ENCODE data around the gene P2RX7. TPM values are rescaled to one million over a fixed set of nuclear protein-coding genes. Genes with fewer than 3 reads are reported as not detected.
"Not testable (repeated sequence)": the region's sequence is repeated elsewhere in the genome, so short reads cannot be mapped to it uniquely, and the experiment has no call there.

The P2RX7 gene
- total and polyA plus RNA-seq, 9 donors = 0.78 to 2.5 (median 1.3) TPM

GRCh38 chr12:121216102-121216501, 83.4 kb downstream of the P2RX7 start:
- DNase-seq = no peak
- peaks cover 3% of the 10 kb centered on the region for H3K4me1 ChIP-seq (ENCODE audit: control insufficient read depth, insufficient read depth, low read length)
- no peaks in the 10 kb centered on the region for H3K9me3 ChIP-seq (replicated peaks; ENCODE audit: control insufficient read depth, low read depth, low read length)
- no peaks in the 10 kb centered on the region for H3K27me3 ChIP-seq (ENCODE audit: control insufficient read depth, insufficient read depth, low read length)
- no peak overlapping the region for H3K27ac ChIP-seq (ENCODE audit: low read length)
- H3K36me3 ChIP-seq (ENCODE audit: control insufficient read depth, insufficient read depth, low read length) = peaks cover 12% of the 10 kb centered on the region
- WGBS (ENCODE audit: insufficient coverage) = no CpG with 5 or more reads among the region's 4 CpGs
- H3K4me3 ChIP-seq (ENCODE audit: low read length) = no peak overlapping the region

GRCh38 chr12:121217063-121217462, 84.4 kb downstream of the P2RX7 start:
- no peak for DNase-seq
- H3K4me3 ChIP-seq (ENCODE audit: low read length) = no peak overlapping the region
- no peaks in the 10 kb centered on the region for H3K4me1 ChIP-seq (ENCODE audit: control insufficient read depth, insufficient read depth, low read length)
- peaks cover 16% of the 10 kb centered on the region for H3K36me3 ChIP-seq (ENCODE audit: control insufficient read depth, insufficient read depth, low read length)
- no peaks in the 10 kb centered on the region for H3K9me3 ChIP-seq (replicated peaks; ENCODE audit: control insufficient read depth, low read depth, low read length)
- H3K27ac ChIP-seq (ENCODE audit: low read length) = no peak overlapping the region
- H3K27me3 ChIP-seq (ENCODE audit: control insufficient read depth, insufficient read depth, low read length) = no peaks in the 10 kb centered on the region
- 78% methylated on average over 4 of the region's 8 CpGs for WGBS (ENCODE audit: insufficient coverage)

GRCh38 chr12:121217761-121218160, 85.1 kb downstream of the P2RX7 start:
- peaks cover 18% of the 10 kb centered on the region for H3K36me3 ChIP-seq (ENCODE audit: control insufficient read depth, insufficient read depth, low read length)
- WGBS (ENCODE audit: insufficient coverage) = 90% methylated on average over 3 of the region's 5 CpGs
- H3K4me3 ChIP-seq (ENCODE audit: low read length) = no peak overlapping the region
- DNase-seq = no peak
- no peaks in the 10 kb centered on the region for H3K9me3 ChIP-seq (replicated peaks; ENCODE audit: control insufficient read depth, low read depth, low read length)
- no peaks in the 10 kb centered on the region for H3K27me3 ChIP-seq (ENCODE audit: control insufficient read depth, insufficient read depth, low read length)
- no peak overlapping the region for H3K27ac ChIP-seq (ENCODE audit: low read length)
- H3K4me1 ChIP-seq (ENCODE audit: control insufficient read depth, insufficient read depth, low read length) = no peaks in the 10 kb centered on the region

- Histone ChIP-seq H3K27ac (ENCODE audit: low read length) (no peak overlapping the region), H3K4me1 (ENCODE audit: control insufficient read depth, insufficient read depth, low read length) (no peaks in the 10 kb centered on the region), H3K4me3 (ENCODE audit: low read length) (no peak overlapping the region), H3K27me3 (ENCODE audit: control insufficient read depth, insufficient read depth, low read length) (no peaks in the 10 kb centered on the region), H3K9me3 (replicated peaks; ENCODE audit: control insufficient read depth, low read depth, low read length) (no peaks in the 10 kb centered on the region), H3K36me3 (ENCODE audit: control insufficient read depth, insufficient read depth, low read length) (peaks cover 23% of the 10 kb centered on the region)
- no peak for DNase-seq
- WGBS (ENCODE audit: insufficient coverage) = 88% methylated on average over 6 of the region's 18 CpGs
Observed at GRCh38 chr12:121218588-121219352, 86.1 kb downstream of the P2RX7 start.

- Histone ChIP-seq H3K36me3 (ENCODE audit: control insufficient read depth, insufficient read depth, low read length) (peaks cover 26% of the 10 kb centered on the region), H3K27me3 (ENCODE audit: control insufficient read depth, insufficient read depth, low read length) (no peaks in the 10 kb centered on the region), H3K4me3 (ENCODE audit: low read length) (no peak overlapping the region), H3K4me1 (ENCODE audit: control insufficient read depth, insufficient read depth, low read length) (no peaks in the 10 kb centered on the region), H3K9me3 (replicated peaks; ENCODE audit: control insufficient read depth, low read depth, low read length) (no peaks in the 10 kb centered on the region), H3K27ac (ENCODE audit: low read length) (no peak overlapping the region)
- 100% methylated on average over 2 of the region's 3 CpGs for WGBS (ENCODE audit: insufficient coverage)
- DNase-seq = no peak
Observed at GRCh38 chr12:121219353-121219986, 86.8 kb downstream of the P2RX7 start.

- DNase-seq = no peak
Observed at GRCh38 chr12:121222847-121223246, 90.2 kb downstream of the P2RX7 start.

GRCh38 chr12:121223292-121224285, 90.9 kb downstream of the P2RX7 start:
- 80% methylated on average over 14 of the region's 19 CpGs for WGBS (ENCODE audit: insufficient coverage)
- no peaks in the 10 kb centered on the region for H3K9me3 ChIP-seq (replicated peaks; ENCODE audit: control insufficient read depth, low read depth, low read length)
- H3K4me1 ChIP-seq (ENCODE audit: control insufficient read depth, insufficient read depth, low read length) = no peaks in the 10 kb centered on the region
- H3K27ac ChIP-seq (ENCODE audit: low read length) = no peak overlapping the region
- no peaks in the 10 kb centered on the region for H3K27me3 ChIP-seq (ENCODE audit: control insufficient read depth, insufficient read depth, low read length)
- H3K4me3 ChIP-seq (ENCODE audit: low read length) = no peak overlapping the region
- H3K36me3 ChIP-seq (ENCODE audit: control insufficient read depth, insufficient read depth, low read length) = peaks cover 20% of the 10 kb centered on the region
- no peak for DNase-seq

More at GRCh38 chr12:121222847-121223246, 90.2 kb downstream of the P2RX7 start:
- Histone ChIP-seq H3K36me3 (ENCODE audit: control insufficient read depth, insufficient read depth, low read length) (peaks cover 20% of the 10 kb centered on the region), H3K4me3 (ENCODE audit: low read length) (no peak overlapping the region), H3K27ac (ENCODE audit: low read length) (no peak overlapping the region), H3K4me1 (ENCODE audit: control insufficient read depth, insufficient read depth, low read length) (no peaks in the 10 kb centered on the region), H3K27me3 (ENCODE audit: control insufficient read depth, insufficient read depth, low read length) (no peaks in the 10 kb centered on the region), H3K9me3 (replicated peaks; ENCODE audit: control insufficient read depth, low read depth, low read length) (no peaks in the 10 kb centered on the region)
- 100% methylated on average over 2 of the region's 10 CpGs for WGBS (ENCODE audit: insufficient coverage)

- Histone ChIP-seq H3K9me3 (replicated peaks; ENCODE audit: control insufficient read depth, low read depth, low read length) (no peaks in the 10 kb centered on the region), H3K4me1 (ENCODE audit: control insufficient read depth, insufficient read depth, low read length) (no peaks in the 10 kb centered on the region), H3K27ac (ENCODE audit: low read length) (no peak overlapping the region), H3K4me3 (ENCODE audit: low read length) (no peak overlapping the region), H3K36me3 (ENCODE audit: control insufficient read depth, insufficient read depth, low read length) (peaks cover 29% of the 10 kb centered on the region), H3K27me3 (ENCODE audit: control insufficient read depth, insufficient read depth, low read length) (no peaks in the 10 kb centered on the region)
- WGBS (ENCODE audit: insufficient coverage) = 81% methylated on average over 6 of the region's 8 CpGs
- no peak for DNase-seq
Observed at GRCh38 chr12:121224591-121224990, 91.9 kb downstream of the P2RX7 start.

- 94% methylated on average over 4 of the region's 8 CpGs for WGBS (ENCODE audit: insufficient coverage)
- Histone ChIP-seq H3K36me3 (ENCODE audit: control insufficient read depth, insufficient read depth, low read length) (peaks cover 29% of the 10 kb centered on the region), H3K4me1 (ENCODE audit: control insufficient read depth, insufficient read depth, low read length) (no peaks in the 10 kb centered on the region), H3K27ac (ENCODE audit: low read length) (no peak overlapping the region), H3K4me3 (ENCODE audit: low read length) (no peak overlapping the region), H3K27me3 (ENCODE audit: control insufficient read depth, insufficient read depth, low read length) (no peaks in the 10 kb centered on the region), H3K9me3 (replicated peaks; ENCODE audit: control insufficient read depth, low read depth, low read length) (no peaks in the 10 kb centered on the region)
- no peak for DNase-seq
Observed at GRCh38 chr12:121226399-121226798, 93.7 kb downstream of the P2RX7 start.

- not testable (repeated sequence) for H3K27me3 ChIP-seq (ENCODE audit: control insufficient read depth, insufficient read depth, low read length); H3K4me1 ChIP-seq (ENCODE audit: control insufficient read depth, insufficient read depth, low read length); DNase-seq; H3K9me3 ChIP-seq (replicated peaks; ENCODE audit: control insufficient read depth, low read depth, low read length); H3K27ac ChIP-seq (ENCODE audit: low read length); H3K4me3 ChIP-seq (ENCODE audit: low read length)
- 96% methylated on average over 4 of the region's 8 CpGs for WGBS (ENCODE audit: insufficient coverage)
- peaks cover 26% of the 10 kb centered on the region for H3K36me3 ChIP-seq (ENCODE audit: control insufficient read depth, insufficient read depth, low read length)
Observed at GRCh38 chr12:121226871-121227270, 94.2 kb downstream of the P2RX7 start.

Measured in muscle of leg (tissue), 11 donors.